Breast epithelium (tissue), 3 donors: Measurements from ENCODE around the gene GDF2.

Experiments
- POLR2A ChIP-seq: fragments of 450-650 bp; IDR thresholded peaks from one replicate; pipeline ENCODE4 v1.6.1; 2016; ENCODE audit warnings: antibody characterized with exemption, mild to moderate bottlenecking, moderate library complexity
- POLR2AphosphoS5 ChIP-seq, 3 donors: sonication (generic); formaldehyde crosslinking; IDR thresholded peaks; one replicate each; pipeline ENCODE4 v1.6.1; 2017; ENCODE audit warnings: antibody characterized with exemption in 3 of 3
- TF ChIP-seq, protein P1 (sequence below), 3 donors: fragments of 450-650 bp; IDR thresholded peaks; one replicate each; pipeline ENCODE4 v1.5.1; 2016 to 2017; ENCODE audit warnings: antibody characterized with exemption in 3 of 3, mild to moderate bottlenecking in 3 of 3, moderate library complexity in 3 of 3

DNA sequence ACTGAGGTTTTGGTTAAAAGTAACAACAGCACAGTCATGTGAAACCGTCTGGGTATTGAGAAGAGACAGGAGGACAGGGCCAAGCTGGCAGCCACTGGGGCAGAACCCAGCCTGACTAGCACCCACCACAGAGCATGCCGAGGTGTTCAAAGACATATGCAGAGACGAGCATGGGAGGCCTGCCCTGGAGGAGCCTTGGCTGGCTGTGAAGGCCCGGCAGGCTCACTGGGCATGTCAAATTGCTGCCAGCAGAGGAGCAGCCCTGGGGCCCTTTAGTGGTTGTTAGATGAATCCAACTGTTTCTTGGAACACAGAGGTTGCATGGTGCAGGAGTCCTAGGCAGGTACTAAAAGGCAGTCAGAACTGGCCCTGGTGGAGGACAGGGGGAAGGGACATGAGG is 5.0 kb upstream of the GDF2 start:
- TF ChIP-seq, protein P1, sequence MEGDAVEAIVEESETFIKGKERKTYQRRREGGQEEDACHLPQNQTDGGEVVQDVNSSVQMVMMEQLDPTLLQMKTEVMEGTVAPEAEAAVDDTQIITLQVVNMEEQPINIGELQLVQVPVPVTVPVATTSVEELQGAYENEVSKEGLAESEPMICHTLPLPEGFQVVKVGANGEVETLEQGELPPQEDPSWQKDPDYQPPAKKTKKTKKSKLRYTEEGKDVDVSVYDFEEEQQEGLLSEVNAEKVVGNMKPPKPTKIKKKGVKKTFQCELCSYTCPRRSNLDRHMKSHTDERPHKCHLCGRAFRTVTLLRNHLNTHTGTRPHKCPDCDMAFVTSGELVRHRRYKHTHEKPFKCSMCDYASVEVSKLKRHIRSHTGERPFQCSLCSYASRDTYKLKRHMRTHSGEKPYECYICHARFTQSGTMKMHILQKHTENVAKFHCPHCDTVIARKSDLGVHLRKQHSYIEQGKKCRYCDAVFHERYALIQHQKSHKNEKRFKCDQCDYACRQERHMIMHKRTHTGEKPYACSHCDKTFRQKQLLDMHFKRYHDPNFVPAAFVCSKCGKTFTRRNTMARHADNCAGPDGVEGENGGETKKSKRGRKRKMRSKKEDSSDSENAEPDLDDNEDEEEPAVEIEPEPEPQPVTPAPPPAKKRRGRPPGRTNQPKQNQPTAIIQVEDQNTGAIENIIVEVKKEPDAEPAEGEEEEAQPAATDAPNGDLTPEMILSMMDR (IDR thresholded peaks at IDR 0.05): no peak
- TF ChIP-seq POLR2AphosphoS5 (IDR thresholded peaks at IDR 0.05): no peak
- no peak for TF ChIP-seq POLR2A
